IMR-90 (cell line): Measurements from ENCODE around the gene SPDYE2. TPM values are rescaled to one million over a fixed set of nuclear protein-coding genes. Genes with fewer than 3 reads are reported as not detected.
A peak's percentile ranks its signal among the peaks of the same experiment; 100 is the strongest.
"Not testable (repeated sequence)": the region's sequence is repeated elsewhere in the genome, so short reads cannot be mapped to it uniquely, and the experiment has no call there.

ENCODE experiments used
- ATAC-seq: fragments of 200-7000 bp; cut with Tn5 transposase; 2 replicates; pipeline ENCODE4 v1.9.1; 2020; ENCODE audit warnings: low read depth, mild to moderate bottlenecking, moderate library complexity
- BruUV-seq: library from RNA; stranded (reverse); fragments of 400-500 nt; replicated peaks from 2 replicates; lab custom pipeline; 2021; lab: Mats Ljungman, UMichigan
- CTCF ChIA-PET: fragments of 300-600 bp; formaldehyde crosslinking; extraction: SDS; loops from one replicate; lab custom pipeline; 2021; ENCODE audit warnings: antibody characterized with exemption; lab: Yijun Ruan, JAX
- POLR2A ChIA-PET: fragments of 300-600 bp; sonication (Branson Sonifier 250); formaldehyde crosslinking; loops from one replicate; lab custom pipeline; 2022; ENCODE audit warnings: antibody characterized with exemption; ENCODE audit not compliant: unreplicated experiment; lab: Charles Lee
- DNase-seq: peaks from one replicate; pipeline ENCODE4 v3.0.0; 2013
- H2AFZ ChIP-seq: replicated peaks from 2 replicates; pipeline ENCODE3; 2013; ENCODE audit warnings: low read length, mild to moderate bottlenecking; ENCODE audit not compliant: poor library complexity
- H2AK5ac ChIP-seq: 2 replicates; pipeline ENCODE4 v1.6.1; 2013; ENCODE audit warnings: low read depth, low read length, inconsistent platforms
- H2AK9ac ChIP-seq: replicated peaks from 2 replicates; pipeline ENCODE3; 2013; ENCODE audit warnings: mild to moderate bottlenecking, low read depth, low read length, moderate library complexity; ENCODE audit not compliant: poor library complexity
- H2BK120ac ChIP-seq: 2 replicates; pipeline ENCODE4 v1.6.1; 2013; ENCODE audit warnings: low read depth, low read length, inconsistent platforms
- H2BK15ac ChIP-seq: 3 replicates; pipeline ENCODE4 v1.6.1; 2013; ENCODE audit warnings: low read depth, low read length, inconsistent platforms
- H2BK20ac ChIP-seq: 2 replicates; pipeline ENCODE4 v1.6.1; 2013; ENCODE audit warnings: low read depth, mild to moderate bottlenecking, inconsistent platforms, low read length, moderate library complexity
- H2BK5ac ChIP-seq: 2 replicates; pipeline ENCODE4 v1.6.1; 2013; ENCODE audit warnings: mild to moderate bottlenecking, low read depth, low read length, inconsistent platforms; ENCODE audit not compliant: poor library complexity, severe bottlenecking
- H3K14ac ChIP-seq: replicated peaks from 2 replicates; pipeline ENCODE4 v1.6.1; 2013; ENCODE audit warnings: low read depth, low read length, inconsistent platforms
- H3K18ac ChIP-seq: 2 replicates; pipeline ENCODE4 v1.6.1; 2013; ENCODE audit warnings: low read depth, low read length, control low read depth
- H3K23ac ChIP-seq: 2 replicates; pipeline ENCODE4 v1.6.1; 2013; ENCODE audit warnings: low read depth, low read length, inconsistent platforms
- H3K27ac ChIP-seq: 2 replicates; pipeline ENCODE4 v1.5.1; 2013; ENCODE audit warnings: mild to moderate bottlenecking, control low read depth, low read length; ENCODE audit not compliant: insufficient read depth
- H3K27me3 ChIP-seq: 2 replicates; pipeline ENCODE4 v1.6.1; 2013; ENCODE audit warnings: low read length; ENCODE audit not compliant: control insufficient read depth, insufficient read depth
- H3K36me3 ChIP-seq: 2 replicates; pipeline ENCODE4 v1.6.1; 2013; ENCODE audit warnings: low read length, mixed read lengths; ENCODE audit not compliant: control insufficient read depth, insufficient read depth
- H3K4ac ChIP-seq: 2 replicates; pipeline ENCODE4 v1.6.1; 2013; ENCODE audit warnings: low read depth, low read length, inconsistent platforms
- H3K4me1 ChIP-seq: 2 replicates; pipeline ENCODE4 v1.6.1; 2013; ENCODE audit warnings: low read length, mixed read lengths; ENCODE audit not compliant: control insufficient read depth, insufficient read depth
- H3K4me2 ChIP-seq: 2 replicates; pipeline ENCODE4 v1.6.1; 2013; ENCODE audit warnings: low read depth, mild to moderate bottlenecking, control low read depth, low read length, moderate library complexity
- H3K4me3 ChIP-seq: 2 replicates; pipeline ENCODE4 v1.5.1; 2013; ENCODE audit warnings: low read depth, mild to moderate bottlenecking, control low read depth, low read length, moderate library complexity; ENCODE audit not compliant: insufficient read depth
- H3K56ac ChIP-seq: 2 replicates; pipeline ENCODE4 v1.6.1; 2013; ENCODE audit warnings: low read length, inconsistent platforms; ENCODE audit not compliant: insufficient read depth; ENCODE audit errors: extremely low read depth
- H3K79me1 ChIP-seq, 2 experiments: 2 replicates each; pipeline ENCODE4 v1.6.1; 2013; ENCODE audit warnings: low read length in 2 of 2, inconsistent platforms in 1 of 2, low read depth in 1 of 2
- H3K9ac ChIP-seq: 2 replicates; pipeline ENCODE4 v1.6.1; 2013; ENCODE audit warnings: low read depth, low read length, control low read depth
- H3K9me1 ChIP-seq: 2 replicates; pipeline ENCODE4 v1.6.1; 2013; ENCODE audit warnings: low read length, inconsistent platforms; ENCODE audit not compliant: insufficient read depth
- H3K9me3 ChIP-seq: 2 replicates; pipeline ENCODE4 v1.6.1; 2013; ENCODE audit warnings: low read length; ENCODE audit not compliant: control insufficient read depth, insufficient read depth
- H4K20me1 ChIP-seq: 2 replicates; pipeline ENCODE4 v1.6.1; 2013; ENCODE audit warnings: low read length, inconsistent platforms; ENCODE audit not compliant: insufficient read depth
- H4K5ac ChIP-seq: 2 replicates; pipeline ENCODE4 v1.6.1; 2013; ENCODE audit warnings: mild to moderate bottlenecking, low read depth, low read length, control low read depth
- H4K8ac ChIP-seq, 2 experiments: 2 replicates each; pipeline ENCODE4 v1.6.1; 2013; ENCODE audit warnings: low read depth in 2 of 2, low read length in 2 of 2, control low read depth in 1 of 2, inconsistent platforms in 1 of 2
- H4K91ac ChIP-seq: 2 replicates; pipeline ENCODE4 v1.6.1; 2013; ENCODE audit warnings: low read depth, low read length, inconsistent platforms; ENCODE audit not compliant: insufficient read depth
- WGBS, 2 experiments: methylation state at CpG; one replicate each; pipeline versions ENCODE4 v1.1.5 to v1.1.7; 2013; ENCODE audit warnings: missing lambda C conversion rate in 2 of 2; ENCODE audit not compliant: insufficient read length in 1 of 2; ENCODE audit errors: extremely low coverage in 2 of 2; 5-methylcytosine and 5-hydroxymethylcytosine counted together
- dilution Hi-C: fragments of 300-500 bp; cut with HindIII; formaldehyde crosslinking; loops from one replicate; pipeline ENCODE4 v1.14.3; 2018; ENCODE audit warnings: low sequenced_read_pairs; ENCODE audit not compliant: unreplicated experiment
- in situ Hi-C: fragments of 300-500 bp; cut with MboI; formaldehyde crosslinking; loops from 3 replicates; pipeline ENCODE4 v1.14.3; 2019; ENCODE audit warnings: low sequenced_read_pairs, inconsistent platforms, mixed read lengths
- intact Hi-C: fragments of 100-400 bp; cut with micrococcal nuclease; formaldehyde crosslinking; loops from 2 replicates; pipeline ENCODE4 v1.10.0; 2022
- polyA plus RNA-seq, 3 experiments: library from polyadenylated mRNA; depleted of rRNA; stranded (reverse); fragments of >200 nt; gene quantifications; 2 replicates each; pipeline ENCODE4 v1.2.3, GENCODE V29; 2012; ENCODE audit warnings: low replicate concordance in 1 of 3
- total RNA-seq: library from RNA; depleted of rRNA; stranded (reverse); fragments of >200 nt; gene quantifications from 2 replicates; pipeline ENCODE4 v1.2.3, GENCODE V29; 2012

SPDYE2 gene
- total and polyA plus RNA-seq, 2 of the 4 experiments (the other 2 are of a cell fraction): not detected

DNA sequence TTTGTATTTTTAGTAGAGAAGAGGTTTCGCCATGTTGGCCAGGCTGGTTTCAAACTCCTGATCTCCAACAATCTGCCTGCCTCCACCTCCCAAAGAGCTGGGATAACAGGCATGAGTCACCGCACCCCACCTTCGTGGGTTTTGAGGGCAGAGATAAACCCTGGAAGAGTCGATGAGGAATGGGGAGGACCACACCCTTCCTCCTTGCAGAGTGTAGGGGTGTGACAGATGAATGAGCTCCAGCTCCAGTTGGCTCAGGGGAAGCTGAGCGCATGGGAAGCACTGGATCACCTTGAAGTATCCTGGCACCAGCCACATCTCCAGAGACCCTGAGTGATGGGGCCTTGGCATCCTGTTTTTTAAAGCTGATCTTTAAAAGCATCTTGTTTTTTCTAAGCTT, 32.5 kb downstream of the SPDYE2 start:
- H4K20me1 ChIP-seq, H2BK5ac ChIP-seq, H3K18ac ChIP-seq, POLR2A ChIA-PET, BruUV-seq, H2BK120ac ChIP-seq, H2BK20ac ChIP-seq, H3K4me2 ChIP-seq, dilution Hi-C loops, H3K9me1 ChIP-seq, H3K56ac ChIP-seq, H3K4ac ChIP-seq, H3K36me3 ChIP-seq, DNase-seq, H2AK5ac ChIP-seq, H2BK15ac ChIP-seq, H3K23ac ChIP-seq, intact Hi-C loops, H3K9ac ChIP-seq, H3K4me1 ChIP-seq, H3K79me1 ChIP-seq, H3K9me3 ChIP-seq, H3K4me3 ChIP-seq, H3K27ac ChIP-seq, H2AFZ ChIP-seq, H3K14ac ChIP-seq, CTCF ChIA-PET, H2AK9ac ChIP-seq, H4K91ac ChIP-seq, H3K27me3 ChIP-seq, H4K5ac ChIP-seq, in situ Hi-C loops, H4K8ac ChIP-seq: not testable (repeated sequence)
- peak; percentile 19 for ATAC-seq
- no CpG with 5 or more reads among the region's 5 CpGs for WGBS, 2 experiments

DNA sequence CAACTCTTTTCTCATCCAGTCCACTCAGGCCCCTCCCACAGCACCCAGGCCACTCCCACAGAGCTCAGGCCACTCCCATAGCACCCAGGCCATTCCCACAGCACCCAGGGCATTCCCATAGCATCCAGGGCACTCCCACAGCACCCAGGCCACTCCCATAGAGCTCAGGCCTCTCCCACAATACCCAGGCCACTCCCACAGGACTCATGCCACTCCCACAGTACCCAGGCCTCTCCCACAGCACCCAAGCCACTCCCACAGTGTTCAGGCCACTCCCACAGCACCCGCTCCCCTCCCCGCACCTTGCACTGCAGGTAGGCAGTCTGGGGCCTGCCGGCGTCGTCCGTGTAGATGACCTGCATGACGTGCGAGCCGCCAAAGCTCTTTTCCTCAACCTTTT, 38.8 kb downstream of the SPDYE2 start:
- H3K56ac ChIP-seq, H3K9me3 ChIP-seq, H2AK5ac ChIP-seq, H3K18ac ChIP-seq, H2BK15ac ChIP-seq, H3K4me3 ChIP-seq, H4K8ac ChIP-seq, DNase-seq, POLR2A ChIA-PET, intact Hi-C loops, H3K79me1 ChIP-seq, H3K27ac ChIP-seq, H3K36me3 ChIP-seq, H3K4me1 ChIP-seq, H2BK20ac ChIP-seq, H3K23ac ChIP-seq, BruUV-seq, CTCF ChIA-PET, H4K20me1 ChIP-seq, H2BK5ac ChIP-seq, H3K9me1 ChIP-seq, H3K9ac ChIP-seq, dilution Hi-C loops, H3K27me3 ChIP-seq, H2AK9ac ChIP-seq, H4K91ac ChIP-seq, H2BK120ac ChIP-seq, H2AFZ ChIP-seq, H3K4me2 ChIP-seq, H4K5ac ChIP-seq, H3K14ac ChIP-seq, in situ Hi-C loops, H3K4ac ChIP-seq: not testable (repeated sequence)
- peak; percentile 90 for ATAC-seq
- WGBS, 2 experiments: no CpG with 5 or more reads among the region's 9 CpGs
